GM23248 (cell line): ENCODE data around the gene EFHD1.

Experiments
- EZH2 ChIP-seq: fragments of 200-600 bp; sonication (generic); IDR thresholded peaks from 2 replicates; pipeline ENCODE4 v1.6.1; 2018; ENCODE audit warnings: antibody characterized with exemption, mild to moderate bottlenecking; ENCODE audit not compliant: insufficient read depth, poor library complexity, severe bottlenecking
- EZH2phosphoT487 ChIP-seq: fragments of 200-600 bp; sonication (generic); IDR thresholded peaks from 2 replicates; pipeline ENCODE4 v1.6.1; 2018; ENCODE audit warnings: antibody characterized with exemption, moderate library complexity, mild to moderate bottlenecking, low read depth; ENCODE audit not compliant: insufficient read depth

- TF ChIP-seq EZH2phosphoT487 = no peak
- no peak for TF ChIP-seq EZH2
Measured at GRCh38 chr2:232672588-232672987, 39.2 kb downstream of the EFHD1 start.
